ENCODE results near the gene DHRS13.
A peak's percentile ranks its signal among the peaks of the same experiment; 100 is the strongest.

GRCh38 chr17:28849281-28849680, 53.6 kb downstream of the DHRS13 start:
- TF ChIP-seq CTCF (IDR thresholded peaks at IDR 0.05) (peak in 1 of 3 experiments; percentile 3), POLR2A (IDR thresholded peaks at IDR 0.05) (no peak)

All from testis (tissue), 2 donors.